Central memory CD8-positive, alpha-beta T cell (primary cell): ENCODE measurements around the gene PRR9.

Experiments used
- ATAC-seq: fragments of 150-1000 bp; cut with Tn5 transposase; replicated peaks from 2 replicates; pipeline ENCODE4 v1.10.0; 2022; ENCODE audit warnings: mild to moderate bottlenecking, moderate FRiP score, moderate number of reproducible peaks; ENCODE audit not compliant: poor library complexity, severe bottlenecking; ENCODE audit errors: extremely low read depth
- DNase-seq, 2 donors: peaks; one replicate each; pipeline ENCODE4 v3.0.0; 2021; ENCODE audit warnings: low spot score in 2 of 2
- H3K27ac Mint-ChIP-seq: one replicate; pipeline ENCODE4 v1.8.0; 2022; ENCODE audit warnings: low read depth, mild to moderate bottlenecking, moderate library complexity, mixed read lengths
- H3K27me3 Mint-ChIP-seq: one replicate; pipeline ENCODE4 v1.8.0; 2022; ENCODE audit warnings: mixed read lengths
- H3K36me3 Mint-ChIP-seq: one replicate; pipeline ENCODE4 v1.8.0; 2022; ENCODE audit warnings: mild to moderate bottlenecking, moderate library complexity, mixed read lengths; ENCODE audit not compliant: insufficient read depth
- H3K4me1 Mint-ChIP-seq: one replicate; pipeline ENCODE4 v1.8.0; 2022; ENCODE audit warnings: mixed read lengths
- H3K4me3 Mint-ChIP-seq: one replicate; pipeline ENCODE4 v1.8.0; 2022; ENCODE audit warnings: mild to moderate bottlenecking, moderate library complexity, mixed read lengths
- H3K9me3 Mint-ChIP-seq: one replicate; pipeline ENCODE4 v1.8.0; 2022; ENCODE audit warnings: mixed read lengths

Gene PRR9

DNA sequence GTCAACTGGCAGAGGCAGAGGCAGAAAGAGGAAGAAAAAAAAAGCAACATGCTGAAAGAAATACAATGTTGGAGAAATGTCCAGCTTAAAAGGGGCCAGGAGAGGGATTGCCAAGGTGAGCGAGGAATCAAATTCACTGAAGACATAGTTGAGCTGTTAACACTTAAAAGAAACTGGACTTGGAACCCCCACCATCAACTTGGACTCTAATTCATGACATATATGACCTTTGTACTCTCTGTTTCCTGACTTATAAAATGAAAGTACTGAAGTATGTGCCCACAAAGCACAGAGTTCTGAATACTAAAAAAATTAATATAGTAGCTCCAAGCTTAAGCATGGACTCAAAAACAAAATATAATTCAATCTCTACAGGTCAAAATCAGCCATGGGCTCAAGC lies 16.1 kb downstream of the PRR9 start:
- ATAC-seq (no peak), DNase-seq (no peak)
- no peaks in the 10 kb centered on the region for H3K4me1 Mint-ChIP-seq
- H3K27ac Mint-ChIP-seq: no peak overlapping the region
- no peaks in the 10 kb centered on the region for H3K9me3 Mint-ChIP-seq
- H3K27me3 Mint-ChIP-seq: peaks cover 40% of the 10 kb centered on the region
- H3K4me3 Mint-ChIP-seq: no peak overlapping the region
- H3K36me3 Mint-ChIP-seq: no peaks in the 10 kb centered on the region

DNA sequence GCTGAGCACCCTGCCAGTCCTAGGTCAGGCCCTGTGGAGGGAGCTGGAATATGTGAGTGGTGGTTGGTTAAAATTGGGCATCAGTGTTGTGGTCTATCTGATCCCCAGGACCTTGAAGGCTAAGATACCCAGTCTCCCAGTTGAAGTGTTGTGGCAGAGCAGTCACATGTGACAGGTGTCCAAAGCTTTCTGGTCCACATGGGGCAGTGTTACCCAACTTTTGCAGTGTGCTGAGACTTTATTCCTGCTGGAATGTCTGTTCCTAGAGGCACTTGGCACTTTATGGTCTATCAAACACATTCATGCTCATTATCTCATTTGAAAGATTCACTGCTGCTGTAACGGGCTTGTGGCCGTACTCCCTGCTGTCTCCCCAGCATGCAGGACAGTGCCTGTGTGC lies 21.1 kb downstream of the PRR9 start:
- DNase-seq (no peak), ATAC-seq (no peak)
- no peaks in the 10 kb centered on the region for H3K4me1 Mint-ChIP-seq
- no peaks in the 10 kb centered on the region for H3K9me3 Mint-ChIP-seq
- no peak overlapping the region for H3K27ac Mint-ChIP-seq
- H3K27me3 Mint-ChIP-seq: peaks cover 58% of the 10 kb centered on the region
- H3K36me3 Mint-ChIP-seq: no peaks in the 10 kb centered on the region
- H3K4me3 Mint-ChIP-seq: no peak overlapping the region

DNA sequence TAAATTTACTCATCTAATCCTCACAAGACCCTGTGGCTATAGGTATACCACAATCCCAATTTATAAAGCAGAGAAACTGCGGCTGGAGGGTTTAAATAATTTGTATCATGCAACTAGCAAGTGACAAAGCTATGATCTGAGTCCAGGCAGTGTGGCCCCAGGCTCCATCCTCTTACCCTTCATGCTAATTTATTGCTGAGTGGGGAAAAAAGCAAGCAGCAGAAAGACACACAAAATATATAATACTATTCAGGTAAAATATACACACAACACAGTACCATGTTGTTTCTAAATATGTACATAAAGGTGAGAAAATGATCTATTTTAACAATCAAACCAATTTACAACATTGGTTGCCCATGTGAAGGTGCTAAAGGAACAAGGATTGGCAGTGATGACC lies 24.8 kb downstream of the PRR9 start:
- ATAC-seq (no peak), DNase-seq (no peak)
- H3K9me3 Mint-ChIP-seq: peaks cover 13% of the 10 kb centered on the region
- H3K36me3 Mint-ChIP-seq: no peaks in the 10 kb centered on the region
- no peaks in the 10 kb centered on the region for H3K4me1 Mint-ChIP-seq
- peaks cover 38% of the 10 kb centered on the region for H3K27me3 Mint-ChIP-seq
- no peak overlapping the region for H3K27ac Mint-ChIP-seq
- no peak overlapping the region for H3K4me3 Mint-ChIP-seq

DNA sequence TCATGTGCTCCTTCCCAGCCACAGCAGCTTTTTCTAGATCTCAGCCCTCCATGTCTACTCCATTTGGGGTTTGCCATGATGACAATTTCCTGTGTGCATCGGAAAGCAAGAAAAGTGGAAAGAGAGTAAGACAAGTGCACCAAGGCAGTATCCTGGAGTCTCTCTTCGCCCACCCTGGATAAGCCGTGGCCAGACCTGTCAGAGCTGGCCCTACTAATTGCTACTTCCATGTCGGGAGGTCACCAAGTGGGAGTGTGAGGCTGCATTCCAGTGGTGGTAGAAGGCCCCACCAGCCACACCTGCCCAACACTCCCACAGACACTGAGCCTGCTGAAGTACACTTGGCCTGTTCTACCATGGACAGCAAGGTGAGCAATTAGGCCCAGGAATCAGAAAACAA lies 28.1 kb downstream of the PRR9 start:
- Mint-ChIP-seq H3K36me3 (no peaks in the 10 kb centered on the region), H3K27me3 (peaks cover 34% of the 10 kb centered on the region), H3K27ac (no peak overlapping the region), H3K4me3 (no peak overlapping the region), H3K4me1 (no peaks in the 10 kb centered on the region), H3K9me3 (peaks cover 13% of the 10 kb centered on the region)
- ATAC-seq (no peak), DNase-seq (no peak)

DNA sequence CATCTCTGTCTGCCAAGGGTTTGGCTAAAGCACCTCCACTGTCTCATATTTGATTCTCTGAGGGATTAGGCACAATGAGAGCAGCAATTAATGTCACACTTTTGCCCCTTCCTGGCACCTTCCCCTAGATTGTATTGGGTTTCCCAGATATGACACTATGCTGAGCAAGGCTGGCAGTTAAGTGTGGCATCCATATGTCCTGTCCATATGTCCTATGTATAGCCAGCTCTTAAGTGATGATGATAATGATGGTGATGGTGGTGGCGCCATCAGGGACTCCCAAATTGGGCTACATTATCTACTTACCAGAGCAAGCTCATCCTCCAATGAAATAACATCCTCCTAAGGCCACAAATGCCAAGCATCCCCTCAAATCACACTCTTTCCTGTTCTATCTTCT lies 28.6 kb downstream of the PRR9 start:
- H3K9me3 Mint-ChIP-seq: peaks cover 13% of the 10 kb centered on the region
- no peaks in the 10 kb centered on the region for H3K4me1 Mint-ChIP-seq
- no peak for DNase-seq

DNA sequence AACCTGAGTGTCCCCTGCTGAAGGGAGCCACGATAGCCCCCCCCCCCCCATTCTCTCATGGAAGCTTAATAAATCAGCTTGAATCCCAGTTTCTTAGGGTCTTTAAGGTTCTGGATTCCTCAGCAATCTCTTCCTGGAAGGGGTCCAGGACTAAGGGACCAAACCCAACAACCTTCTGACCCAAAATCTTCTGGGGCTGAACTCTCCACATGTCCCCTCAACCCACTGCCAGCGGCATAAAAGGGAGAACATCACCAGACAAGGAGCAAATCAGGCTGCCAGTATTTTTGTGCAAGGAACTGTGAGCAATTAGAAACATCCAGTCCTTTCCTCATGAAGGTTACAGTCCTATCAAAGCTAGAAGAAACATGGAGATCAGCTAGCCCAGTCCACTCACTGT lies 29.4 kb downstream of the PRR9 start:
- H3K36me3 Mint-ChIP-seq: no peaks in the 10 kb centered on the region
- no peak overlapping the region for H3K4me3 Mint-ChIP-seq
- DNase-seq: no peak
- H3K27me3 Mint-ChIP-seq: peaks cover 39% of the 10 kb centered on the region
- H3K27ac Mint-ChIP-seq: no peak overlapping the region
- no peaks in the 10 kb centered on the region for H3K4me1 Mint-ChIP-seq
- ATAC-seq: no peak
- H3K9me3 Mint-ChIP-seq: peaks cover 13% of the 10 kb centered on the region

More for the DNA sequence above, 28.6 kb downstream of the PRR9 start:
- no peak overlapping the region for H3K27ac Mint-ChIP-seq
- H3K27me3 Mint-ChIP-seq: peaks cover 34% of the 10 kb centered on the region
- ATAC-seq: no peak
- H3K36me3 Mint-ChIP-seq: no peaks in the 10 kb centered on the region
- H3K4me3 Mint-ChIP-seq: no peak overlapping the region

GRCh38 chr1:153248176-153248879 lies 30.9 kb downstream of the PRR9 start:
- no peak overlapping the region for H3K4me3 Mint-ChIP-seq
- no peaks in the 10 kb centered on the region for H3K36me3 Mint-ChIP-seq
- peaks cover 13% of the 10 kb centered on the region for H3K9me3 Mint-ChIP-seq
- H3K27ac Mint-ChIP-seq: no peak overlapping the region
- ATAC-seq (no peak), DNase-seq (no peak)
- peaks cover 39% of the 10 kb centered on the region for H3K27me3 Mint-ChIP-seq
- H3K4me1 Mint-ChIP-seq: no peaks in the 10 kb centered on the region

DNA sequence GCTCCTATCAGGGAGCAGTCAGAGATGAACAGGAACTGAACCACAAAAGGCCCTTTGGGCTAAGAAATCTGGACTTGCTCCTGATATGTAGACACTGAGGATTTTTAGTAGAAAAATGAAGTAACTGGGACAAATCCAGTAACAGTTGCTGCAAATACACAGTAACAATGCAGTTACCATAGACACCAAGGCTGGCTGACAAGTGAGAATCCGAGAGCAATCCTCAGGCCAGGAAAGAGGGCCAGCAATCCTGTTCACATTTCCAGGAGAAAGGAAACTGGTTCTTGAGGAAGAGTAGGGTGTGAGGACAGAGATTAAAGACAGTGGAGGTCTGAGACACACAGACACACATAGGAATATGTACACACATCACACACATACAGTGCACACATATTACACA lies 32.8 kb downstream of the PRR9 start:
- no peak for DNase-seq
- Mint-ChIP-seq H3K36me3 (no peaks in the 10 kb centered on the region), H3K27me3 (peaks cover 39% of the 10 kb centered on the region), H3K27ac (no peak overlapping the region), H3K4me1 (no peaks in the 10 kb centered on the region), H3K9me3 (no peaks in the 10 kb centered on the region), H3K4me3 (no peak overlapping the region)
- no peak for ATAC-seq

DNA sequence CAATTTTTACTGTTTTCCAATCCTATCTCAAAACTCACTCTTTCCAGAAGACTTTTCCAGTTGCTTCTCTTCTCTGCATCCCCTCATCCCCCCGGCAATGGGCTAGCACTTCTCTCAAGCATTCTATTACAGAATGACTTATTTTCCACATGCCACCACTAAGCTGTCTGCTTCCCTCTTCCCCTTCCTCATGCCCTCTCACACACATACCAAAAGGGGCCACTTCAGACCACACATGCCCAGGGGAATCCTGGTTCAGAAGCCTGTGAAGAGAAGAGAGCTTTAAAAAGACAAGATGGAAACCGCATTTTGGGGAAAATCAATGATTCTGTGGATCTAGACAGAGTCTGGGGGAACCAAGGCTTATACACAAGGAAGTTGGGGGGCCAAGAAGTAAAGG lies 33.7 kb downstream of the PRR9 start:
- Mint-ChIP-seq H3K27ac (no peak overlapping the region), H3K27me3 (peaks cover 39% of the 10 kb centered on the region)

GRCh38 chr1:153251562-153251961 lies 34.2 kb downstream of the PRR9 start:
- Mint-ChIP-seq H3K27ac (no peak overlapping the region), H3K27me3 (peaks cover 39% of the 10 kb centered on the region), H3K4me1 (no peaks in the 10 kb centered on the region), H3K36me3 (no peaks in the 10 kb centered on the region), H3K4me3 (no peak overlapping the region), H3K9me3 (no peaks in the 10 kb centered on the region)
- DNase-seq (no peak), ATAC-seq (no peak)

More for the DNA sequence above, 33.7 kb downstream of the PRR9 start:
- ATAC-seq (no peak), DNase-seq (no peak)
- no peak overlapping the region for H3K4me3 Mint-ChIP-seq
- H3K36me3 Mint-ChIP-seq: no peaks in the 10 kb centered on the region
- H3K9me3 Mint-ChIP-seq: no peaks in the 10 kb centered on the region
- H3K4me1 Mint-ChIP-seq: no peaks in the 10 kb centered on the region

DNA sequence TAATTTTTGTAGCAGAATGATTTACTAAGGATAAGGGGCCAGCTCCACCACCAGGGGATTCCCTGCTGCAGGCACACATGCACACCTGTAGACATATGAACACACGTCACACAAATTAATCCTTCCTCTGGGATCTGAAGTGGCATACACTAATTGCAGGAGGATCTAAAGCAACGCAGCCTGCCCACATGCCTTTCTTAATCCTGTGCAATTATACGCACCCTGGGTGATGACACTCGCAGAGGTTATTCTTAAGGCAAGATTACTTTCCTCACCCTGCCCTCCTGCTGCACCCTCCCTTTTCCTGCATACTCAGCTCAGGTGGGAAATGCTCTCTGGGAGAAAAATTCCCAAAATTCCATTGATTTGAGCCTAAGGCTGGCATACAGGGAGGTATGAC lies 34.6 kb downstream of the PRR9 start:
- Mint-ChIP-seq H3K27me3 (peaks cover 39% of the 10 kb centered on the region), H3K36me3 (no peaks in the 10 kb centered on the region), H3K4me3 (no peak overlapping the region), H3K9me3 (no peaks in the 10 kb centered on the region), H3K27ac (no peak overlapping the region), H3K4me1 (no peaks in the 10 kb centered on the region)
- no peak for ATAC-seq
- no peak for DNase-seq

DNA sequence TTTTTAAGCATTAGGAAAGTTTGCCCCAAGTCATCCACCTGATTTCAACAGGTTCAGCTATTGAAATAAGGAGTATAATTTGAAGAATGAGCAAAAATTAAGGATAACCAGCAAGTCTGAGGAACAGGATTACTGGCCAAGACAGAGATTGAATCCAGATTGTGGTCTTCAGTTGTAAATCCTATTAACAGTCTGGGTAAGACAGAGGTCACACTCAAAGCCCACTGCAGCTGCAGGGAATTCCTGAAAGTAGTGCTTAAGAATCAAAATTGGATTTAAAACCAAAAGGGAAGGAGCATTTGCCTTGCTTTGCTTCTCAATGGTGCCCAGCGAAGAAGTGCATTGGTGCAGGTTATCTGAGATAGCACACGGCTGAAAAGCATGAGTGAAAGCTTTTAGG lies 35.7 kb downstream of the PRR9 start:
- no peak for DNase-seq
- Mint-ChIP-seq H3K9me3 (no peaks in the 10 kb centered on the region), H3K4me3 (no peak overlapping the region), H3K27me3 (peaks cover 35% of the 10 kb centered on the region), H3K4me1 (no peaks in the 10 kb centered on the region), H3K36me3 (no peaks in the 10 kb centered on the region), H3K27ac (no peak overlapping the region)
- ATAC-seq: no peak

GRCh38 chr1:153253693-153254092 lies 36.3 kb downstream of the PRR9 start:
- Mint-ChIP-seq H3K4me3 (no peak overlapping the region), H3K27me3 (peaks cover 38% of the 10 kb centered on the region), H3K4me1 (no peaks in the 10 kb centered on the region), H3K36me3 (no peaks in the 10 kb centered on the region), H3K9me3 (no peaks in the 10 kb centered on the region), H3K27ac (no peak overlapping the region)
- DNase-seq: no peak
- ATAC-seq: no peak
